Measurements from ENCODE around the gene PRF1.
"Not testable (repeated sequence)": the region's sequence is repeated elsewhere in the genome, so short reads cannot be mapped to it uniquely, and the experiment has no call there.

PRF1 gene

GRCh38 chr10:70616761-70617160, 14.2 kb upstream of the PRF1 start:
- no peak for DNase-seq

- DNase-seq = no peak
Observed at GRCh38 chr10:70615784-70616522, 13.4 kb upstream of the PRF1 start.

DNA sequence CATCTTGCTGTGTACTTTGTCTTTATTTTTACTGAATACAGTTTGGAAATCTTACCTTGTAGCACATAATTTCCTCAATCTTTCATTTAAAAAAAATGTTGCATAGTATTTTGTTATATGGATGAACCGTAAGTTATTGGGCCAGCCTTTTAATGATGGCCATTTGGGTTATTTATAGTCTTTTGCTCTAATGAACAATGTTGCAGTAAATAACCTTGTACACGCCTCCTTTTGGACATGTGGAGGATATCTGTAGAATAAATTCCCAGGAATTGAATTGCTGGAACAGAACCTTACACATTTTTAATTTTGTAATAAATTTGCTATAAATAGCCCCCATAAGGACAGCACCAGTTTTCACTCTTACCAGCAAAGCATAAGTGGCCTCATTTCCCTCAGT, 12.7 kb upstream of the PRF1 start:
- no peak for DNase-seq

DNA sequence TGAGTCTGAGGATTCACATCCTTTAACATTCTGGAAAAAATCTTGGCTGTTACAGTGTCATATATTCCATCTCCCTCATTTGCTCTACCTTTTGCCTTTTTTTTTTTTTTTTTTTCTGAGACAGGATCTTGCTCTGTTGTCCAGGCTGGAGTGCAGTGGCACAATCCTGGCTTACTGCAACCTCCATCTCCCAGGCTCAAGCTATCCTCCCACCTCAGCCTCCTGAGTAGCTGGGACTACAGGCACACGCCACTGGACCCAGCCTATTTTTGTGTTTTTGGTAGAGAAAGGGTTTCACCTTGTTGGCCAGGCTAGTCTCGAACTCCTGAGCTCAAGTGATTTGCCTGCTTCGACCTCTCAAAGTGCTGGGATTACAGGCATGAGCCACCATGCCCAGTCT, 11.8 kb upstream of the PRF1 start:
- not testable (repeated sequence) for DNase-seq

GRCh38 chr10:70613941-70614340, 11.4 kb upstream of the PRF1 start:
- DNase-seq = no peak

- no peak for DNase-seq
Observed at GRCh38 chr10:70607936-70608335, 5.4 kb upstream of the PRF1 start.

DNA sequence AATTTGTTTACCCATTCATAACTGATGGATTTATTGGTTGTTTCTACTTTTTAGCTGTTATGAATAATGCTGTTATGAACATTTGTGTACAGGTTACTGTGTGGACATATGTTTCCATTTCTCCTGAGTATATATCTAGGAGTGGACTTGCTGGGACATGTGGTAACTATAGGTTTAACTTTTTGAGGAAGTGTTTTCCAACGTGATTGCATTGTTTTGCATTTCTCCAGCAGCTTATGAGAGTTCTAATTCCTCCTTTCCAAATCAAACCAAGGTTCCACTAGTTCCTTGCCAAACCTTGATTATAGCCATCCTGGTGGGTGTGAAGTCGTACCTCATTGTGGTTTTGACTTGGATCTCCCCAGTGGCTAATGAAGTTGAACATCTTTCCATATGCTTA, 2.6 kb upstream of the PRF1 start:
- no peak for DNase-seq

GRCh38 chr10:70604106-70604505, 1.6 kb upstream of the PRF1 start:
- DNase-seq = no peak

GRCh38 chr10:70603449-70603801, 884 bp upstream of the PRF1 start:
- DNase-seq = no peak

- DNase-seq = no peak
Observed at GRCh38 chr10:70601746-70602145, 795 bp downstream of the PRF1 start.

DNA sequence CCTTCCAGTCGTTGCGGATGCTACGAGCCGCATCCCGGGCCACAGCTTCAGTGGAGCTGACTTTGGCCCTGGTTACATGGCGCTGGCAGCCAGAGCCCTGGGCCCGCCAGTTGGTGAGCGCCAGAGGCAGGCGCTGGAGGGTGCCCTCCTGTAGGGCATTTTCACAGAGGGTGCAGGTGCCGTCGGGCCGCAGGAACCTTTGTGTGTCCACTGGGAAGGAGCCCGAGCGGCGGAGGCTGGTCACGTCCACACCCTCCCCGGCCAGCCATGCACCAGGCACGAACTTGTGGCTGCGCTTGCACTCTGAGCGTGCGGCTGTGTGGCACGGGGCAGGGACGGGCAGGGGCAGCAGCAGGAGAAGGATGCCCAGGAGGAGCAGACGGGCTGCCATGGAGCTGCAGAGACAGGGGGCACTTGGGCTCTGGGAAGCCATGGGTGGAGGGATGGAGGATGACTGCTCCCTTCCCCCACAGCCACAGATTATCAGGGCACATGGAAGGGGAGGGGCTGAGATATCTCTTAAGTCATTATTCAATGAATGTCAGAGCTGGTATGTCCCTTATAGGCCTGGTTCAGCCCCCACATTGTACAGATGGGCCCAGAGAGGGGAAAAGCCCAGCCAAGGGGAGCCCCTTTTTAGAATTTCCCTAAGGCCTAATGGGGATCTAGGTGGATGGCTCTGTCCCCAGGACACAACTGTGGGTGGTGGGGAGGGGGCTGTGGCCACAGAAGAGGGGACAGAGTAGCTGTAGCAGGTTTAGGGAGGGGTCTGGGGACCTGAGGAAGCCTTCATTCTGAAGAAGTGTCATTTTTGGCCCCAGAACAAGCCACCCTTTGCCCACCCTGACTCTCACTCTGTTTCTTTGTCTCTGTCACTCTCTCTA, 1.8 kb downstream of the PRF1 start:
- DNase-seq = no peak

GRCh38 chr10:70599791-70600190, 2.8 kb downstream of the PRF1 start:
- no peak for DNase-seq

DNA sequence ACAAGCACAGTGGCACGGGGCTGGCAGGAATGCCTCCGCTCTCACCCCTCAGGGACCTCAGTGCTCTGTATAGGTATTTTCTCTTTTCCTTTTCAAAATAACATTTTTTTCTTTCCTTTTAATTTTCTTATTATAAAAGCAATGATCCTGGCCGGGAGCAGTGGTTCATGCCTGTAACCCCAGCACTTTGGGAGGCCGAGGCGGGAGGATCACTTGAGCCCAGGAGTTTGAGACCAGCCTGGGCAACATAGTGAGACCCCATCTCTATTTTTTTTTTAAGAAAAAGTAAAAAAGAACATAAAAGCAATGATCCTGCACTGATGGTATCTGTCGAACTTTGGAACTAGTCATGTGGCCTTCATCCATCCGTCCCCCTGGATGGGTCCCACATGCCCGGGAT, 3.2 kb downstream of the PRF1 start:
- DNase-seq = no peak

DNA sequence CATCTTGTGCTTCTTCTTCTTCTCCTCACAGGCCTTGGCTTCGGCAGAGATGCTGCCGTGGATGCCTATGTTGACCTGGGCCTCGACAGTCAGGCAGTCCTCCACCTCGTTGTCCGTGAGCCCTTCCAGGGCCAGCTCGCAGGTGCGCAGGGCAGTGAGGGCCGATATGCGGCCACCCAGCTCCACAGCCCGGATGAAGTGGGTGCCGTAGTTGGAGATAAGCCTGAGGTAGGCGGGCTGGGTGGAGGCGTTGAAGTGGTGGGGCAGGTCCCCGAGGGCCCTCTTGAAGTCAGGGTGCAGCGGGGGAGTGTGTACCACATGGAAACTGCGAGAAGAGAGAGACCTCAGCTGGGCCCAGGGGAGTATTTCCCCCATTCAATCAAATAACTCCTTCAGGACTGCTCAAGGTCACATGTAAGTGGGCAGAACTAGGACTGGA, 3.7 kb downstream of the PRF1 start:
- DNase-seq = no peak

- no peak for DNase-seq
Observed at GRCh38 chr10:70597856-70598815, 4.4 kb downstream of the PRF1 start.

DNA sequence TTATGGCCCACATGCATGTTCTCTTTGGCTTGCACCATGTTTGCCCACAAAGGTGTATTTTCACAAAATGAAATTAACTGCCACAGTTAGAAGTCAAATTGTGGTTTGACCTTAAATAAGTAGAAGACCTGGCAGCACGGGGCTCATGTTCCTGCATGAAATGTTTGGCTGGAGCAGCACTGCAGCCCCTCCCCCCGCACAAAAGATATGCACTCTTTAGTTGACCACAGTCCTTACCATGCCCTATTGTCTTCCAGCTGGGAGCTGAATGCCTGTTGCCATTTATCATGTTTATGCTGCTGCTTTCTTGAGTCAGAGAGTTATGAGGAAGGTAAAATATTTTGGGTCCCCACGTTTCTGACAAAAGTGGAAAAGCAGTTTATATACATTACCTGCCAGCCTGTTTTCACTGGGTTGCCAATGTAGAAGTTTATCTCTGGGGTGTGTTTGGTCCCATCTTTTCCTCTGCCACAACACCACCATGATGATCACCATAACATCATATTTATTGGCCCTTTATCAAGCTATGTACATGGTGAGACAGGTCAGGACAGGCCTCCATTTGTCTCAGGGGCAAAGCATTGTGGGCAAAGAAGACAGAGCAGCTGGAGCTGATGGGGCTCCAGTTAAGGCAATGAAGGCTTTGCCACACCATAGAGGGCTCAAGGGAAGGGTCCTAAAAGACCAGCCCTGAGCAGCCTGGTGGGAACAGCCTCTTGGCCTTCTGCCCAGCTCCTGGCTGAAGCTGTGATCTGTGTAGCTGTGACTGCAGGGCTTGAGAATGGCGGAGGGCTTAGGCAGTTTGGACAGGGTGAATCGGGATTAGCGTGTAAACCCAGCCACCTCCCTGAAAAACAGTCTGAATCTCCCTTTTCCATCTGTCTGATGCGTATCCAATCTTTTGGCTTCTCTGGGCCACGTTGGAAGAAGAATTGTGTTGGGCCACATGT, 5.4 kb downstream of the PRF1 start:
- no peak for DNase-seq

GRCh38 chr10:70596110-70596798, 6.3 kb downstream of the PRF1 start:
- DNase-seq = no peak

GRCh38 chr10:70595566-70596016, 7.0 kb downstream of the PRF1 start:
- no peak for DNase-seq

GRCh38 chr10:70594161-70594560, 8.4 kb downstream of the PRF1 start:
- no peak for DNase-seq

GRCh38 chr10:70593513-70593890, 9.0 kb downstream of the PRF1 start:
- DNase-seq = no peak

Measured in NCI-H1930 (cell line).